ENCODE data around the gene LCE3E.

The LCE3E gene

DNA sequence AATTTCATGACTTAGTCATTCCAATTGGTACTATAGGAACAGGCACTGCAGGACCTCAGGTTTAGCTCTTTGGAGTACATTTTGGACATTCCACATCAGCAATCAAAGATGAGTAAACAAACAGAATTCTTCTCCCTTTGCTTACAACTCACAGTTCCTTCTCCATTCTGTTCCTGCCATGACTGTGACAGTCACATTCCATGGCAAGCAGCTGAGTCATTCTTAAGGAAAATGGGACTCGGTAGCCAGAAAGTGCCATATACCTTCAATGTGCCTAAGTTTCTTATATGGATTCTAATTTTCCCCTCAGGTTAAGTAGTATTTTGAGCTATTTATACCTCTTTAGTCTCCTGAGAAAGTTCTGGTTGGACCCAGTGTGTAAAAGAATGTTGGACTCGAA, 26.7 kb downstream of the LCE3E start:
- Histone ChIP-seq H3K4me3 (ENCODE audit: low read length, poor library complexity, severe bottlenecking) (no peak overlapping the region), H3K4me2 (ENCODE audit: low read depth, low read length, poor library complexity, severe bottlenecking) (no peak overlapping the region), H3F3A (ENCODE audit: low read depth) (no peaks in the 10 kb centered on the region), H3K9ac (ENCODE audit: low read depth, low read length, poor library complexity, severe bottlenecking) (no peak overlapping the region), H3K79me2 (ENCODE audit: insufficient read depth, low read length) (no peaks in the 10 kb centered on the region), H3K9me2 (replicated peaks; ENCODE audit: low read depth, low read length) (no peaks in the 10 kb centered on the region), H4K20me1 (ENCODE audit: insufficient read depth, low read length, poor library complexity, severe bottlenecking) (no peaks in the 10 kb centered on the region), H3K4me1 (ENCODE audit: insufficient read depth, low read length, poor library complexity, severe bottlenecking) (no peaks in the 10 kb centered on the region), H3K9me3 (ENCODE audit: insufficient read depth, low read depth, low read length) (no peaks in the 10 kb centered on the region), H2AFZ (ENCODE audit: low read length) (no peak overlapping the region), H3K36me3 (ENCODE audit: insufficient read depth, low read length) (no peaks in the 10 kb centered on the region), H3K27me3 (ENCODE audit: insufficient read depth, low read length, poor library complexity, severe bottlenecking) (no peaks in the 10 kb centered on the region)
- TF ChIP-seq, protein P1, sequence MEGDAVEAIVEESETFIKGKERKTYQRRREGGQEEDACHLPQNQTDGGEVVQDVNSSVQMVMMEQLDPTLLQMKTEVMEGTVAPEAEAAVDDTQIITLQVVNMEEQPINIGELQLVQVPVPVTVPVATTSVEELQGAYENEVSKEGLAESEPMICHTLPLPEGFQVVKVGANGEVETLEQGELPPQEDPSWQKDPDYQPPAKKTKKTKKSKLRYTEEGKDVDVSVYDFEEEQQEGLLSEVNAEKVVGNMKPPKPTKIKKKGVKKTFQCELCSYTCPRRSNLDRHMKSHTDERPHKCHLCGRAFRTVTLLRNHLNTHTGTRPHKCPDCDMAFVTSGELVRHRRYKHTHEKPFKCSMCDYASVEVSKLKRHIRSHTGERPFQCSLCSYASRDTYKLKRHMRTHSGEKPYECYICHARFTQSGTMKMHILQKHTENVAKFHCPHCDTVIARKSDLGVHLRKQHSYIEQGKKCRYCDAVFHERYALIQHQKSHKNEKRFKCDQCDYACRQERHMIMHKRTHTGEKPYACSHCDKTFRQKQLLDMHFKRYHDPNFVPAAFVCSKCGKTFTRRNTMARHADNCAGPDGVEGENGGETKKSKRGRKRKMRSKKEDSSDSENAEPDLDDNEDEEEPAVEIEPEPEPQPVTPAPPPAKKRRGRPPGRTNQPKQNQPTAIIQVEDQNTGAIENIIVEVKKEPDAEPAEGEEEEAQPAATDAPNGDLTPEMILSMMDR (conservative IDR thresholded peaks at IDR 0.05; ENCODE audit: low read length) = no peak
- TF ChIP-seq EZH2phosphoT487 (IDR thresholded peaks at IDR 0.05; ENCODE audit: borderline replicate concordance) = no peak

DNA sequence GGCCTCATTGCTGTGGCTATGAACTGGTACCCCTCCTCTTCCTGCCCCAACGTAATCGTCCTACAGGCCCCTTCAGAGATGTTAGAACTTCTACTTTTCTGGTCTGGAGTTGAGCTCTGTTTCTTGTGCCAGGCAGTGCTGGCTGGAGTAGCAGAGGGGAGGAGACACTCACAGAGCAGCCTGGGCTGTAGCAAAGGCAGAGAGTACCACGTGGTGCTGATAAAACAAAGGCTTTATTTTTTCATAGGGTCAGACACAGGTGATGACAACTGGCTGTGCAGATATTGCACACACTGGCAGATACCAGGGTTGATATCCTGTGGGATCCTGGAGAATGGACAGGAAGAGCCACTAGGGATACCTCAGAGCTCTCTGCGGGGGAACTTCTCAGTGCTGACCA, 29.1 kb downstream of the LCE3E start:
- Histone ChIP-seq H3K9me3 (ENCODE audit: insufficient read depth, low read depth, low read length) (no peaks in the 10 kb centered on the region), H3K9ac (ENCODE audit: low read depth, low read length, poor library complexity, severe bottlenecking) (no peak overlapping the region), H3K27me3 (ENCODE audit: insufficient read depth, low read length, poor library complexity, severe bottlenecking) (no peaks in the 10 kb centered on the region), H3K4me3 (ENCODE audit: low read length, poor library complexity, severe bottlenecking) (no peak overlapping the region), H3K79me2 (ENCODE audit: insufficient read depth, low read length) (no peaks in the 10 kb centered on the region), H3K9me2 (replicated peaks; ENCODE audit: low read depth, low read length) (no peaks in the 10 kb centered on the region), H3K4me1 (ENCODE audit: insufficient read depth, low read length, poor library complexity, severe bottlenecking) (no peaks in the 10 kb centered on the region), H4K20me1 (ENCODE audit: insufficient read depth, low read length, poor library complexity, severe bottlenecking) (no peaks in the 10 kb centered on the region), H3K4me2 (ENCODE audit: low read depth, low read length, poor library complexity, severe bottlenecking) (no peak overlapping the region), H2AFZ (ENCODE audit: low read length) (no peak overlapping the region), H3F3A (ENCODE audit: low read depth) (no peaks in the 10 kb centered on the region), H3K36me3 (ENCODE audit: insufficient read depth, low read length) (no peaks in the 10 kb centered on the region)
- no peak for TF ChIP-seq EZH2phosphoT487 (IDR thresholded peaks at IDR 0.05; ENCODE audit: borderline replicate concordance)
- TF ChIP-seq, protein P1 (conservative IDR thresholded peaks at IDR 0.05; ENCODE audit: low read length) = no peak

DNA sequence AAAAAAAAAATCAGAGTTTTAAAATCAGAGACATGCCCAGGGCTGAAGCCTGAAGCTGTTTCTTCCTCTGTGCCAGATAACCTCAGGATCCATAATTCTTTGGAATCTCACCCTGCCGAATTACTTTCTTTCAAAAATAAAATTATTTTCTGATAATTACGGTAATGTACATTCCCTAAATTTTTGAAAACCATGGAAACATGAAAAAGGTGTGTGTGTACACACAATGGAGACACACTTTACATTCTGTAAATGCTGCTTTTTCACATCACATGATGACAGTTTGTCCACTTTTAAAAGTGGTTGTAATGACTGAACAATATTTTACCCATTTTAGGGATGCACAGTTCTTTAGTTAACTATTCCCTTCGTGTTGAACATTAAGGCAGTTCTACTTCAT, 30.8 kb downstream of the LCE3E start:
- H4K20me1 ChIP-seq (ENCODE audit: insufficient read depth, low read length, poor library complexity, severe bottlenecking) = no peaks in the 10 kb centered on the region
- H3K4me3 ChIP-seq (ENCODE audit: low read length, poor library complexity, severe bottlenecking) = no peak overlapping the region
- H3K36me3 ChIP-seq (ENCODE audit: insufficient read depth, low read length) = no peaks in the 10 kb centered on the region
- no peak overlapping the region for H3K4me2 ChIP-seq (ENCODE audit: low read depth, low read length, poor library complexity, severe bottlenecking)
- no peaks in the 10 kb centered on the region for H3F3A ChIP-seq (ENCODE audit: low read depth)
- H3K27me3 ChIP-seq (ENCODE audit: insufficient read depth, low read length, poor library complexity, severe bottlenecking) = no peaks in the 10 kb centered on the region
- no peaks in the 10 kb centered on the region for H3K9me3 ChIP-seq (ENCODE audit: insufficient read depth, low read depth, low read length)
- H3K9me2 ChIP-seq (replicated peaks; ENCODE audit: low read depth, low read length) = no peaks in the 10 kb centered on the region
- TF ChIP-seq, protein P1 (conservative IDR thresholded peaks at IDR 0.05; ENCODE audit: low read length) = no peak
- TF ChIP-seq EZH2phosphoT487 (IDR thresholded peaks at IDR 0.05; ENCODE audit: borderline replicate concordance) = no peak
- no peaks in the 10 kb centered on the region for H3K79me2 ChIP-seq (ENCODE audit: insufficient read depth, low read length)
- no peak overlapping the region for H2AFZ ChIP-seq (ENCODE audit: low read length)
- H3K4me1 ChIP-seq (ENCODE audit: insufficient read depth, low read length, poor library complexity, severe bottlenecking) = no peaks in the 10 kb centered on the region
- no peak overlapping the region for H3K9ac ChIP-seq (ENCODE audit: low read depth, low read length, poor library complexity, severe bottlenecking)
